Heart right ventricle (tissue), 16 donors: ENCODE measurements around the gene RAB6A. TPM values are rescaled to one million over a fixed set of nuclear protein-coding genes. Genes with fewer than 3 reads are reported as not detected.

ENCODE experiments used
- ATAC-seq, 8 donors: fragments of 200-7000 bp; cut with Tn5 transposase; one replicate each; pipeline ENCODE4 v1.9.1; 2020; ENCODE audit warnings: mild to moderate bottlenecking in 8 of 8, moderate library complexity in 8 of 8, moderate number of reproducible peaks in 1 of 8
- DNase-seq, 2 donors: peaks; one replicate each; pipeline ENCODE4 v3.0.0-alpha.2; 2020
- H3K27ac ChIP-seq, 10 donors: fragments of 200-600 bp; sonication (generic) in 2 of 10; one replicate each; pipeline versions ENCODE4 v1.5.0 to v1.8.0; 2020 to 2022; ENCODE audit warnings: mild to moderate bottlenecking in 3 of 10
- H3K27me3 ChIP-seq, 7 donors: fragments of 200-600 bp; one replicate each; pipeline ENCODE4 v1.8.0; 2021 to 2022; ENCODE audit warnings: mild to moderate bottlenecking in 2 of 7
- H3K36me3 ChIP-seq, 9 donors: fragments of 200-600 bp; sonication (generic) in 1 of 9; one replicate each; pipeline versions ENCODE4 v1.5.0 to v1.8.0; 2020 to 2022; ENCODE audit warnings: mild to moderate bottlenecking in 2 of 9
- H3K4me1 ChIP-seq, 9 donors: fragments of 200-600 bp; sonication (generic) in 1 of 9; one replicate each; pipeline versions ENCODE4 v1.5.0 to v1.8.0; 2020 to 2022; ENCODE audit warnings: mild to moderate bottlenecking in 4 of 9
- H3K4me3 ChIP-seq, 10 donors: fragments of 200-600 bp; sonication (generic) in 2 of 10; one replicate each; pipeline versions ENCODE4 v1.5.0 to v1.8.0; 2020 to 2022; ENCODE audit warnings: mild to moderate bottlenecking in 7 of 10, moderate library complexity in 2 of 10
- H3K9me3 ChIP-seq, 11 donors: fragments of 200-600 bp in 10 of 11; sonication (generic) in 2 of 11; one replicate each; pipeline versions ENCODE4 v1.5.0 to v1.8.0; 2013 to 2022; ENCODE audit warnings: mild to moderate bottlenecking in 2 of 11, control low read depth in 1 of 11, moderate library complexity in 1 of 11
- CTCF ChIP-seq, 9 donors: fragments of 200-600 bp; sonication (generic) in 2 of 9; IDR thresholded peaks; one replicate each; pipeline versions ENCODE4 v1.5.0 to v1.8.0; 2021 to 2022; ENCODE audit warnings: antibody characterized with exemption in 9 of 9, mild to moderate bottlenecking in 5 of 9, moderate library complexity in 1 of 9
- WGBS, 2 donors: extraction: QIAGEN DNeasy Blood & Tissue Kit; methylation state at CpG; one replicate each; pipeline ENCODE4 v1.1.7; 2013; ENCODE audit warnings: inconsistent platforms in 1 of 2; 5-methylcytosine and 5-hydroxymethylcytosine counted together
- intact Hi-C, 10 donors: fragments of 100-400 bp; cut with DNase I; formaldehyde crosslinking; loops; one replicate each; pipeline versions ENCODE4 v1.11.1 to v1.14.2; 2022
- polyA plus RNA-seq, 2 donors: library from polyadenylated mRNA; stranded (reverse); fragments of 200-250 nt; gene quantifications; one replicate each; pipeline ENCODE4 v1.2.3, GENCODE V29; 2013
- total RNA-seq, 10 donors: library from RNA; stranded (reverse); fragmentation: NEBNext Ultra II Directional in 3 of 10; extraction: Animal tissue kit (Norgen Biotek cat#: 25700) in 3 of 10; gene quantifications; one replicate each; pipeline versions ENCODE4 v1.2.1 to v1.2.4, GENCODE V29; 2021 to 2023
- donor health status: Arrhythmogenic right ventricular cardiomyopathy.
- donor health status: ischemic (EF 13 %, LVEDD 7.1; RV severe dilation, severe dysfunction).
- donor health status: healthy with polysubstance abuse.
- donor health status: DM: no; HTN: yes; CAD: no.
- donor health status: DM: no; HTN: no; CAD: no.
- donor health status: ischemic (EF 25% LVEDD 6.9; RV normal size, moderate dysfunction).
- donor health status: ischemic (EF 25% LVEDD 5.7; RV mildly dilated, moderate dysfunction).
- donor health status: healthy.
- donor health status: DM: yes; HTN: yes; CAD: no.
- donor health status: Ischemic cardiomyopathy.
- donor health status: ischemic (EF 35%, LVEDD 5.7; RV mildly dilated, moderate dysfunction).
- donor health status: nonischemic (EF 11% LVEDD 7.7; RV severe dilation, severe dysfunction).
- donor health status: DM: yes; HTN: yes; CAD: no.
- donor health status: PGD.
- donor health status: ischemic (EF 29% LVEDD 5.4; RV normal size, mild dysfunction).
- donor health status: nonischemic (EF 23%, LVEDD 6.1; RV moderate dilation, normal function).

The RAB6A gene
- total and polyA plus RNA-seq, 12 donors = 39.1 to 137 (median 114) TPM

- no peak for DNase-seq
- peaks cover 0 to 6% (median 0%) of the 10 kb centered on the region in 9 donors for H3K4me1 ChIP-seq
- no peak overlapping the region for H3K27ac ChIP-seq
- intact Hi-C loops = loop anchor here in 1 of 10 donors (10.0 kb wide), 1 partner anchor 162 kb away; no protein-coding TSS in a partner anchor
- peaks cover 0 to 6% (median 0%) of the 10 kb centered on the region in 11 donors for H3K9me3 ChIP-seq
- 84 to 95% methylated on average over 1 of the region's 1 CpG for WGBS, 2 donors
- no peak for ATAC-seq
- no peaks in the 10 kb centered on the region for H3K27me3 ChIP-seq
- TF ChIP-seq CTCF (IDR thresholded peaks at IDR 0.05) = no peak
- no peak overlapping the region for H3K4me3 ChIP-seq
- no peaks in the 10 kb centered on the region for H3K36me3 ChIP-seq
These were observed 123.9 kb downstream of the RAB6A start for GRCh38 chr11:73637012-73637411.

GRCh38 chr11:73636249-73636648, 124.6 kb downstream of the RAB6A start:
- DNase-seq (no peak), ATAC-seq (no peak)
- Histone ChIP-seq H3K4me3 (no peak overlapping the region), H3K9me3 (peaks cover 0 to 6% (median 0%) of the 10 kb centered on the region in 11 donors), H3K36me3 (no peaks in the 10 kb centered on the region), H3K27ac (no peak overlapping the region), H3K4me1 (peaks cover 0 to 6% (median 0%) of the 10 kb centered on the region in 9 donors), H3K27me3 (no peaks in the 10 kb centered on the region)
- 89 to 91% methylated on average over 5 of the region's 5 CpGs for WGBS, 2 donors
- TF ChIP-seq CTCF (IDR thresholded peaks at IDR 0.05) = no peak
- intact Hi-C loops = loop anchor here in 1 of 10 donors (10.0 kb wide), 1 partner anchor 161 kb away; no protein-coding TSS in a partner anchor

- Histone ChIP-seq H3K9me3 (peaks cover 0 to 6% (median 0%) of the 10 kb centered on the region in 11 donors), H3K4me3 (no peak overlapping the region), H3K36me3 (no peaks in the 10 kb centered on the region), H3K27ac (no peak overlapping the region), H3K4me1 (peaks cover 0 to 4% (median 0%) of the 10 kb centered on the region in 9 donors), H3K27me3 (no peaks in the 10 kb centered on the region)
- DNase-seq = no peak
- intact Hi-C loops = loop anchor here in 1 of 10 donors (10.0 kb wide), 1 partner anchor 161 kb away; no protein-coding TSS in a partner anchor
- WGBS, 2 donors = 88 to 98% methylated on average over 5 of the region's 5 CpGs
- ATAC-seq = no peak
- no peak for TF ChIP-seq CTCF (IDR thresholded peaks at IDR 0.05)
These were observed 125.2 kb downstream of the RAB6A start for GRCh38 chr11:73635721-73636120.

GRCh38 chr11:73633999-73634398, 126.9 kb downstream of the RAB6A start:
- 75 to 90% methylated on average over 2 of the region's 2 CpGs for WGBS, 2 donors
- H3K9me3 ChIP-seq = peaks cover 0 to 6% (median 0%) of the 10 kb centered on the region in 11 donors
- no peak for TF ChIP-seq CTCF (IDR thresholded peaks at IDR 0.05)
- ATAC-seq = no peak
- DNase-seq = no peak
- intact Hi-C loops = loop anchor here in 1 of 10 donors (10.0 kb wide), 1 partner anchor 159 kb away; no protein-coding TSS in a partner anchor
- no peaks in the 10 kb centered on the region for H3K4me1 ChIP-seq
- no peak overlapping the region for H3K4me3 ChIP-seq
- no peaks in the 10 kb centered on the region for H3K36me3 ChIP-seq
- no peak overlapping the region for H3K27ac ChIP-seq
- H3K27me3 ChIP-seq = no peaks in the 10 kb centered on the region
